ENCODE data around the gene KCNC1. TPM values are rescaled to one million over a fixed set of nuclear protein-coding genes. Genes with fewer than 3 reads are reported as not detected.

Gene KCNC1
- total RNA-seq, 1 donor, result not detected

- H3K4me3 ChIP-seq (ENCODE audit: low read depth, low read length), result no peak overlapping the region
- no peak for DNase-seq (ENCODE audit: low read depth)
- TF ChIP-seq, protein P1, sequence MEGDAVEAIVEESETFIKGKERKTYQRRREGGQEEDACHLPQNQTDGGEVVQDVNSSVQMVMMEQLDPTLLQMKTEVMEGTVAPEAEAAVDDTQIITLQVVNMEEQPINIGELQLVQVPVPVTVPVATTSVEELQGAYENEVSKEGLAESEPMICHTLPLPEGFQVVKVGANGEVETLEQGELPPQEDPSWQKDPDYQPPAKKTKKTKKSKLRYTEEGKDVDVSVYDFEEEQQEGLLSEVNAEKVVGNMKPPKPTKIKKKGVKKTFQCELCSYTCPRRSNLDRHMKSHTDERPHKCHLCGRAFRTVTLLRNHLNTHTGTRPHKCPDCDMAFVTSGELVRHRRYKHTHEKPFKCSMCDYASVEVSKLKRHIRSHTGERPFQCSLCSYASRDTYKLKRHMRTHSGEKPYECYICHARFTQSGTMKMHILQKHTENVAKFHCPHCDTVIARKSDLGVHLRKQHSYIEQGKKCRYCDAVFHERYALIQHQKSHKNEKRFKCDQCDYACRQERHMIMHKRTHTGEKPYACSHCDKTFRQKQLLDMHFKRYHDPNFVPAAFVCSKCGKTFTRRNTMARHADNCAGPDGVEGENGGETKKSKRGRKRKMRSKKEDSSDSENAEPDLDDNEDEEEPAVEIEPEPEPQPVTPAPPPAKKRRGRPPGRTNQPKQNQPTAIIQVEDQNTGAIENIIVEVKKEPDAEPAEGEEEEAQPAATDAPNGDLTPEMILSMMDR (IDR thresholded peaks at IDR 0.05; ENCODE audit: insufficient read depth, low read depth, low read length), result no peak
Observed at GRCh38 chr11:17741487-17741886, 6.9 kb downstream of the KCNC1 start.

DNA sequence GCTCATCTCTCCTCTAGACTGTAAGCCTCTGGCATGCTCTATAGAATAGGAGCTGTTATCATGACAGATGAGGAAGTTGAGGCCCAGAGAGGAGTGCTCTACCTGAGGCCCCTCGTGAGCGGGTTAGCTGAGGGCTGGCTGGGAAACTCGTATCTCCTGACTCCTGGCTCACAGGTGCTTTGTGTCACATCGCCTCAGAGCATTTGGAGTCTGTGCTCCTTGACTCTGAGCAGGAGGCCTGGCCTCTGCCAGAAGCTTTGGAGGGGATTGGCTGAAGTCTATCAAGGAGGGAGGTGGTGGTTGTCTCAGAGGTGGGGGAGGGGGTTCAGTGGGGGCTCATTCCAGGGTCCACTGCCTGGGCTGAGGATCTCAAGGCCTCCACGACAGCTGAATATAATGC lies 7.4 kb downstream of the KCNC1 start:
- TF ChIP-seq, protein P1 (IDR thresholded peaks at IDR 0.05; ENCODE audit: insufficient read depth, low read depth, low read length), result no peak
- DNase-seq (ENCODE audit: low read depth), result no peak
- H3K4me3 ChIP-seq (ENCODE audit: low read depth, low read length), result no peak overlapping the region

DNA sequence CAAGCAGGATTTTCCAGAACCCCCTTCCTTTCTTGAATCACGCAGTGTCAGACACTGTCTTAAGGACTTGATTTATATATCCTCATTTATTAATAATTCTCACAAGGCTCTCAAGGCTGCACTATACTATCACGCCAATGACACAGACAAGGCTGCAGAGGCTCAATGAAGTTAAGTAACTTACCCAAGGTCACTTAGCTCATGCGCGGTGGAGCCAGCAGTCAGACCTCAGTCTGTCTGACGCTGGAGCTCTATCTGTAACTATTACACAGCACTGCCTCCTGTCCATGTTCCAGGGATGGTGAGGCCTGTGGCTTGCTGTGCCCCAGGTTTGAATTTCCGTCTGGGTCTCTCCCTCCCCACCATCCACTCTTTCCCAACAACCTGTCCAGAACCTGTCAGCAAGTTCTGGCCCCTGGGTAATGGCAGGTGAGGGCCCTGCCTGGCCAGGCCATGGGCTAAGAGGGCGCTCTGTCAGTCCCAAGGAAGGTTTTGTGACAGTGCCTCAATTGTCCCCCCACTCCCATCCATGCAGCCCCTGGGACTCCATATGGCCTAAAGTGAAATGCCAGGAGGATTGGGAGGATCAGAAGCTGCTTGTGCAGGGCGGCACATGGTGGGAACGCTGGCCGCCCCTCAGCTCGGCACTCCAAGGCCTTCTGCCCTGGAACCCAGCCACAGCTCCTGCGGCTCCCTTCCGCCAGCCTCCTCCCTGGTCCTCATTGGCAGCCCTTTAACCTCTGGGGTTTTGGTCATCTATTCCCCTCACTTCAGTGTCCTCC lies 8.6 kb downstream of the KCNC1 start:
- H3K4me3 ChIP-seq (ENCODE audit: low read depth, low read length), result no peak overlapping the region
- TF ChIP-seq, protein P1 (IDR thresholded peaks at IDR 0.05; ENCODE audit: insufficient read depth, low read depth, low read length), result no peak
- no peak for DNase-seq (ENCODE audit: low read depth)

- TF ChIP-seq, protein P1 (IDR thresholded peaks at IDR 0.05; ENCODE audit: insufficient read depth, low read depth, low read length), result no peak
- no peak for DNase-seq (ENCODE audit: low read depth)
- H3K4me3 ChIP-seq (ENCODE audit: low read depth, low read length), result no peak overlapping the region
Observed at GRCh38 chr11:17743808-17744119, 9.2 kb downstream of the KCNC1 start.

- H3K4me3 ChIP-seq (ENCODE audit: low read depth, low read length), result no peak overlapping the region
- TF ChIP-seq, protein P1 (IDR thresholded peaks at IDR 0.05; ENCODE audit: insufficient read depth, low read depth, low read length), result no peak
- DNase-seq (ENCODE audit: low read depth), result no peak
Observed at GRCh38 chr11:17744151-17744940, 9.8 kb downstream of the KCNC1 start.

DNA sequence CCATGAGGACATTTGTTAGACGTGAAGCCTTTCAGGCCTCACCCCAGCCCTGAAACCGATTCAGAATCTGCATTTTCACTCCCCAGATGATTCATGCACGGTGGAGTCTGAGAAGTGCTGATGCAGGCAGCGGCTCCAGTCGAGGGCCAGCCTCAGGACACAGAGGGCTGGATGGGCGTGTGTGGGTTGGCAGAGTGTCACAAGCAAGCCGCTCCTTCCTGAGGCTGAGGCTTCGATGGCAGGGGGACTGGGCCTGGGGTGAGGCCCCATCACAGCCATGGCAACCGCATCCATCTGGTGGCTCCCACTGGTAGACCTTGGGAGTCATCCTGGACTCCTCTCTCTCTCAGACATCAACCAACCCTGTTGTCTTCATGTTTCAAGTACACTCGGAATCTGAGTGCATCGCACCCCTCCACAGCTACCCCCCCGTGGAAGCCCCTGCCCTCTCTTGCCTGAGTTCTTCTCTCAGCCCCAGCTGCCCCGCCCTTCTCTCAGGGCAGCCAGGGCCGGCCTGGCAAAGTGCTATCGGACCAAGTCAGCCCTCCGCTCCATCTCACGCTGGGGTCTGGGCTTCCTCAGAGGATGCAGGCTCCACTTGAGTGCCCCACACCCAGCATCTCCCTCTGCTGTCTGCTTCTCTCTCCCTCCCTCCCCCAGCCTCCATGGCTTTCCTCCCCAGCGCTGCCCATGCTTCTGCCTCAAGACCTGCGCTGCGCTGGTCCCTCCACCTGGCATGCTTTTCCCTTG lies 10.6 kb downstream of the KCNC1 start:
- TF ChIP-seq, protein P1 (IDR thresholded peaks at IDR 0.05; ENCODE audit: insufficient read depth, low read depth, low read length), result no peak
- DNase-seq (ENCODE audit: low read depth), result no peak
- no peak overlapping the region for H3K4me3 ChIP-seq (ENCODE audit: low read depth, low read length)
